Measurements from ENCODE around the gene ZMYND11. TPM values are rescaled to one million over a fixed set of nuclear protein-coding genes. Genes with fewer than 3 reads are reported as not detected.

ZMYND11 gene
- total RNA-seq, 2 donors from 2014 or later, result 60.2 to 61.1 TPM

DNA sequence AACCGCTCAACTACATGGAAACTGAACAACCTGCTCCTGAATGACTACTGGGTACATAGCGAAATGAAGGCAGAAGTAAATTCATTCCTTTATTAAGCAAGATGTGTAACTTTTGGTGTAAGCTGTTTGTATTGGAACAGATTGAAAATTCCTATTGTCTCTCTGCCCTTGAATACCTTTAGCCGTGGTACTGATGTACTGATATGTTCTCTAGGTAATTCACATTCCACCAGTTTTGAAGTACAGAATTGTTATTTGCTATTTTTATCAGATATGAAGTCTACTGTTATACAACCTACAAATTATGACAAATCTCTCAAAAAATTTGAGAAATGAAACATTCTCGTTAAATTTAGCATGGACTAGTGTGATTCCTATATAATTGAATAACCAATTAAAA is 17.7 kb downstream of the ZMYND11 start:
- TF ChIP-seq, protein P1, sequence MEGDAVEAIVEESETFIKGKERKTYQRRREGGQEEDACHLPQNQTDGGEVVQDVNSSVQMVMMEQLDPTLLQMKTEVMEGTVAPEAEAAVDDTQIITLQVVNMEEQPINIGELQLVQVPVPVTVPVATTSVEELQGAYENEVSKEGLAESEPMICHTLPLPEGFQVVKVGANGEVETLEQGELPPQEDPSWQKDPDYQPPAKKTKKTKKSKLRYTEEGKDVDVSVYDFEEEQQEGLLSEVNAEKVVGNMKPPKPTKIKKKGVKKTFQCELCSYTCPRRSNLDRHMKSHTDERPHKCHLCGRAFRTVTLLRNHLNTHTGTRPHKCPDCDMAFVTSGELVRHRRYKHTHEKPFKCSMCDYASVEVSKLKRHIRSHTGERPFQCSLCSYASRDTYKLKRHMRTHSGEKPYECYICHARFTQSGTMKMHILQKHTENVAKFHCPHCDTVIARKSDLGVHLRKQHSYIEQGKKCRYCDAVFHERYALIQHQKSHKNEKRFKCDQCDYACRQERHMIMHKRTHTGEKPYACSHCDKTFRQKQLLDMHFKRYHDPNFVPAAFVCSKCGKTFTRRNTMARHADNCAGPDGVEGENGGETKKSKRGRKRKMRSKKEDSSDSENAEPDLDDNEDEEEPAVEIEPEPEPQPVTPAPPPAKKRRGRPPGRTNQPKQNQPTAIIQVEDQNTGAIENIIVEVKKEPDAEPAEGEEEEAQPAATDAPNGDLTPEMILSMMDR (IDR thresholded peaks at IDR 0.05), result no peak
- no peaks in the 10 kb centered on the region for H3K4me1 ChIP-seq
- H3K27ac ChIP-seq, result no peak overlapping the region
- H3K4me3 ChIP-seq, result no peak overlapping the region
- no peak for DNase-seq (ENCODE audit: low spot score)
- H3K27me3 ChIP-seq, result no peaks in the 10 kb centered on the region
- H3K9me3 ChIP-seq, result no peaks in the 10 kb centered on the region
- H3K36me3 ChIP-seq, result no peaks in the 10 kb centered on the region

DNA sequence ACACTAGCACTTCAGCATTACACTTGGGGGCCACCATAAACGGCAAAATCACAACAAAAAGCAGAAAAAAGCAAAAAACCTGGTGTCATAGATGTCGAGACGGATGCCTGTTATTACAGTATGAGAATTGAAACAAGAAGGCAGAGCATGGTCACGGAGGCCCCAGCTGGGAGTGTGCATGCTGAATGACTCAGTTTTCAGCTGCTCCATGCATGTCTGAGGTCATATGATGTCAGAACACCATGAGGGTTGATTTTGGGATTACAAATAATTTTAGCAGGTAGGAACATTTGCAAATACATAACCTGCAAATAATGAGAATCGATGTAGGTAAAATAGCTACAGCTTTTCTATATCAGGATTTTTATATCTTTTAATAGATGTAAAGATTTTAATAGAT is 19.1 kb downstream of the ZMYND11 start:
- no peaks in the 10 kb centered on the region for H3K9me3 ChIP-seq
- H3K36me3 ChIP-seq, result no peaks in the 10 kb centered on the region
- no peaks in the 10 kb centered on the region for H3K4me1 ChIP-seq
- H3K27ac ChIP-seq, result no peak overlapping the region
- TF ChIP-seq, protein P1 (IDR thresholded peaks at IDR 0.05), result no peak
- no peak for DNase-seq (ENCODE audit: low spot score)
- H3K4me3 ChIP-seq, result no peak overlapping the region
- no peaks in the 10 kb centered on the region for H3K27me3 ChIP-seq

DNA sequence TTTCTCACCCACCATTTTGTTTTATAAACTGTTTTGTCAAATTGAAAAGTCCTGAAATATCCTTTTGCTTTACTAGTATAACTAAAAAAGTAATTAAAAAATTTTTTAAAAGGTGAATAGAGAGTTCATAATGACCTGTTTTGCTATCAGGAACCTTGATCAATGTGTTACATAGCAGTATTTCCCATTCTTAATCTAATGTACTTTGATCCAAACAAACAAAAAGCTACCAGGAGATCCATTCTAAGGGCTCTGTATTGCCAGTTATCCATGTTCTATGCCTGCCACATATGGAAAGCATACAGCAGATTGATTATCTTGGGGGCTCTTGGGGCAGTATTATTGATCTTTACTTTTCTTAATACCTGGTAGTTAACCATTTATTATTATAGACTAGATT is 32.1 kb downstream of the ZMYND11 start:
- no peak overlapping the region for H3K27ac ChIP-seq
- TF ChIP-seq, protein P1 (IDR thresholded peaks at IDR 0.05), result no peak
- no peaks in the 10 kb centered on the region for H3K4me1 ChIP-seq
- H3K36me3 ChIP-seq, result no peaks in the 10 kb centered on the region
- peaks cover 0 to 5% of the 10 kb centered on the region in 2 donors for H3K9me3 ChIP-seq
- H3K4me3 ChIP-seq, result no peak overlapping the region
- no peak for DNase-seq (ENCODE audit: low spot score)
- H3K27me3 ChIP-seq, result no peaks in the 10 kb centered on the region

- H3K36me3 ChIP-seq, result no peaks in the 10 kb centered on the region
- H3K4me1 ChIP-seq, result peaks cover 0 to 2% of the 10 kb centered on the region in 2 donors
- no peak overlapping the region for H3K4me3 ChIP-seq
- peaks cover 0 to 9% of the 10 kb centered on the region in 2 donors for H3K9me3 ChIP-seq
- no peak for DNase-seq (ENCODE audit: low spot score)
- no peaks in the 10 kb centered on the region for H3K27me3 ChIP-seq
- H3K27ac ChIP-seq, result no peak overlapping the region
- TF ChIP-seq, protein P1 (IDR thresholded peaks at IDR 0.05), result no peak
Measured at GRCh38 chr10:173741-174140, 38.5 kb downstream of the ZMYND11 start.

DNA sequence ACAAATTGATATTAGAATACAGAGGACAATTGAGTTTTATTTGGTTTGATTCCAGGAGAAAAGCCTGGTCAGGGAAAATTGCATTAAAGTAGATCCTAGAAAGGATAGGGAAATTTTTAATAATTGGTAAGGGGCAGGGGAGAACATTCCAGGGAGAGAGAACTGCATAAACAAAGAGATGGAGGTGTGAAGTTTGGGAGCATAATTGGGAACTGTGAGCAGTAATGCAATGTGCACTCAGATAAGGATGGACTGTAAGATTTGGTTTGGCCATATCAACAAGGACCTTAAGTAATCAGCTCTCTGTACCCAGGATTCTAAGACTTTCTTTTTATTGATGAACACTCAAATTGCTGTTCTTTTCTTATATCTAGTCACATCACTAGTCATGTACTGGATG is 41.4 kb downstream of the ZMYND11 start:
- no peak overlapping the region for H3K27ac ChIP-seq
- TF ChIP-seq, protein P1 (IDR thresholded peaks at IDR 0.05), result no peak

GRCh38 chr10:178208-178607 is 43.0 kb downstream of the ZMYND11 start:
- Histone ChIP-seq H3K9me3 (no peaks in the 10 kb centered on the region), H3K4me1 (peaks cover 0 to 6% of the 10 kb centered on the region in 2 donors), H3K4me3 (no peak overlapping the region), H3K27me3 (no peaks in the 10 kb centered on the region), H3K27ac (no peak overlapping the region), H3K36me3 (peaks cover 25% of the 10 kb centered on the region)
- TF ChIP-seq, protein P1 (IDR thresholded peaks at IDR 0.05), result peak in 1 of 2 donors; percentile 61
- DNase-seq (ENCODE audit: low spot score), result no peak

More for the DNA sequence above, 41.4 kb downstream of the ZMYND11 start:
- Histone ChIP-seq H3K27me3 (no peaks in the 10 kb centered on the region), H3K9me3 (peaks cover 0 to 9% of the 10 kb centered on the region in 2 donors), H3K4me3 (no peak overlapping the region), H3K36me3 (peaks cover 17% of the 10 kb centered on the region), H3K4me1 (peaks cover 0 to 6% of the 10 kb centered on the region in 2 donors)
- no peak for DNase-seq (ENCODE audit: low spot score)

All from right atrium auricular region (tissue), 2 donors.